ENCODE measurements around the gene TSPAN3. TPM values are rescaled to one million over a fixed set of nuclear protein-coding genes. Genes with fewer than 3 reads are reported as not detected.

The TSPAN3 gene
- total RNA-seq, 4 donors from 2014 or later = 77.3 to 114 (median 87.0) TPM

DNA sequence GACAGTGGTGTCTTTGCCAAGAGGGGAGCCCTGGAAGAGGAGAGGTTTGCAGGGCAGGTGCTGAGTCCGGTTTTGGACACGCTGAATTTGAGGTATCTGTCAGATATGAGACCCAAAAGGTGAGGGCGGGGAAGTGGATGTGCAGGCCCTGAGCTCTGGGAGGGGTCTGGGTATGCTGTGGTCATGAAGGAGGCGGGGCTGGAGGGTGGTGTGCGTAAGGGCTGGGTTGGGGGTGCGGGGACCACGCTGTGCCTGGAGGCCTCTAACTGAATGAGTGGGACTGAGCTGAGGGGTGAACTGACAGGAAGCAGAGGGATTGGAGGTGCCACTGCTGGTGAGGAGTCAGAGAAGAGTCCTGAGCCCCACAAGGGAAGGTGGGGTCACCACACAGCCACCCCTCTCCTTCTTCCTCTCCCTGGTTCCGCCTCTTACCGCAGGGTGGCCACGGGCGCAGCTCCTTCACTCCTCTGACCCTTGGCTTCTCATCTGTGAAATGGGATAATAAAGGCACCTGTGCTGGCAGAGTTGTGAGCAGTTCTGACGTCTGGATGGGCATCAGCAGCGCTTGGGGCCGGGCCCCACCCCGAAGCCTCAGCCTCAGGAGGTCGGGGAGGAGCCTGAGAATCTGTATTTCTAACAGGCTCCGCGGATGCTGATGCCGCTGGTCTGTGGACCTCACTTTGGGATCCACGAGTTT is 47.2 kb downstream of the TSPAN3 start:
- no peak overlapping the region for H3K4me3 ChIP-seq
- intact Hi-C loops (cut with DNase I) = loop anchor here (5.0 kb wide), 1 partner anchor 519 kb away; no protein-coding TSS in a partner anchor
- H3K27me3 ChIP-seq = peaks cover 0 to 6% (median 0%) of the 10 kb centered on the region in 4 donors
- no peaks in the 10 kb centered on the region for H3K9me3 ChIP-seq
- TF ChIP-seq POLR2A (IDR thresholded peaks at IDR 0.05) (no peak), CTCF (IDR thresholded peaks at IDR 0.05) (no peak)
- peaks cover 0 to 15% (median 0%) of the 10 kb centered on the region in 3 donors for H3K4me1 ChIP-seq
- no peak overlapping the region for H3K27ac ChIP-seq
- no peak for DNase-seq
- 52 to 69% methylated on average over 16 to 19 of the region's 20 CpGs for WGBS, 2 donors
- H3K36me3 ChIP-seq = no peaks in the 10 kb centered on the region

DNA sequence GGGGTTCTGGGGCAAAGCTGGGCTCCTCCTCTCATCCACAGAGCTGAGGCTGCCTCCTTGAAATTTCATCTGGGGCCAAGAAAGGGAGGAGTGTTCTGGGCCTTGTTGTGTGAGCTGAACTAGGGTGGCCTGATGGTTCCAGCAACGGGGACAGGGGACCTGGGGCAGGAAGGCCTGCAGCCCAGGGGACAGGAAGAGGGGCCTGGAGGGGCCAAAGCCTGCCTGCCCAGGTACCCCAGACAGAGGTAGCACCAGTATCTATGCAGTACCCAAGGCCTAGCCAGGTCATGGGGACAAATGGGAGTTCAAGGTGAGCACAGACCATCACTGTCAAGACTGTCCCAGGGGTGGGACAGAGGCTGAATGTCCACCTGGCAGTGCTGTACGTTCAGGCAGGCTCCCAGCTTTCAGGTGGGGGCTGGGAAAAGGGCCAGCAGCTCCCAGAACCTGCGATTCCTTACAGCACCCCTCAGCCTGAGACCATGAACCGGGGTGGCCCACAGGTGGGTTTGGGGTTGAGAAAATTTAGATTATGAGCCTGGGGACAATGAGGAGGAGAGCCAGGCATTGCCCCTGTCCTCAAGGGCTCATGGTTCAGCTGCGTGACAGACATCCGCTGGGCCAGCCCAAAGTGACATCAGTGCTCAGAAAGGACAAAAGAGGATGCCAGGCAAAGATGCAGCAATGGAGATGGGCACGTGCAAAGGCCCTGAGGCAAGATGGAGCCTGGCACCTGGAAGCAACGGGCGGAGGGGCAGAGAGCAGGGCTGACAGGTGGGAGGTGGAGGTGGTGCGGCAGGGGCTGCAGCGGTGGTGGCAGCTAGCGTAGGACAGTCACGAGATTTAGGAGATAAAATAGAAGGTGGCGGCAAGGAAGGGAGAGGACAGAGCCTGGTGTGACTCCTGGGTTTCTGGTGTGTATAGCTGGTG is 48.0 kb downstream of the TSPAN3 start:
- Histone ChIP-seq H3K27me3 (peaks cover 0 to 4% (median 0%) of the 10 kb centered on the region in 4 donors), H3K36me3 (no peaks in the 10 kb centered on the region), H3K4me1 (peaks cover 0 to 7% (median 0%) of the 10 kb centered on the region in 3 donors), H3K27ac (peak overlapping the region in 1 of 4 donors; percentile 31), H3K4me3 (no peak overlapping the region), H3K9me3 (no peaks in the 10 kb centered on the region)
- intact Hi-C loops (cut with DNase I) = loop anchor here (5.0 kb wide), 1 partner anchor 519 kb away; no protein-coding TSS in a partner anchor
- TF ChIP-seq POLR2A (IDR thresholded peaks at IDR 0.05) = no peak
- WGBS, 2 donors = 85 to 89% methylated on average over 10 to 14 of the region's 14 CpGs
- DNase-seq = no peak

DNA sequence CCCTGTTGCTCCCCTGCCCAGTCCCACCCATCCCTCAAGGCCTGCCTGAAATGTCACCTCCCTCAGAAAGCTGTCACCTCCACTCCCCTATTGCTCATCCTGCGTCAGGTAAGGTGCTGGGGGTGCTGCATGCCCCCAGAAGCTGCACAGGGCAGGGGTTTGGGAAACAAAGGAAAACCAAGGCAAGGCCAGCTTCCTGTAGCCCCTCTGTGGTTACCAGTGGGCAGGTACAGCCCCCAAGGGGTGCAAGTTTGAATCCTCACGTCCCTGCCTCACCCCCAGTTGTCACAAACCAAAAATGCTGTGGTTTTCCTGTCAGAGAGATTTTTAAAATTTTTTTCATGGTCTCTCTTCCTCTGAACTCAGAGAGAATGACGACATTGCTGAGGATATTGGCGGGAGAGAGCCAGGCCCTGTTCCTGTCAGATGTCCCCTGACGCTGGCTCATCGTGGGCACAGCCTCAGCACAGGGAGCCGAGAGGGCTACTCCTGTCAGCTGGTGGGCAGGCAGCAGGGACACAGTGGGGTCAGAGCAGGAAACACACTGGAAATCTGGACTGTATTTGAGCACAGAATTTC is 49.0 kb downstream of the TSPAN3 start:
- H3K27ac ChIP-seq = peak overlapping the region in 2 of 4 donors; percentile 31 to 33
- no peak overlapping the region for H3K4me3 ChIP-seq
- TF ChIP-seq CTCF (IDR thresholded peaks at IDR 0.05) (no peak), POLR2A (IDR thresholded peaks at IDR 0.05) (no peak)
- DNase-seq = no peak
- no peaks in the 10 kb centered on the region for H3K9me3 ChIP-seq
- WGBS, 2 donors = 29 to 57% methylated on average over 3 to 4 of the region's 7 CpGs
- H3K27me3 ChIP-seq = no peaks in the 10 kb centered on the region
- no peaks in the 10 kb centered on the region for H3K36me3 ChIP-seq
- H3K4me1 ChIP-seq = peaks cover 0 to 7% (median 0%) of the 10 kb centered on the region in 3 donors
- intact Hi-C loops (cut with DNase I) = loop anchor here (5.0 kb wide), 1 partner anchor 520 kb away; no protein-coding TSS in a partner anchor

DNA sequence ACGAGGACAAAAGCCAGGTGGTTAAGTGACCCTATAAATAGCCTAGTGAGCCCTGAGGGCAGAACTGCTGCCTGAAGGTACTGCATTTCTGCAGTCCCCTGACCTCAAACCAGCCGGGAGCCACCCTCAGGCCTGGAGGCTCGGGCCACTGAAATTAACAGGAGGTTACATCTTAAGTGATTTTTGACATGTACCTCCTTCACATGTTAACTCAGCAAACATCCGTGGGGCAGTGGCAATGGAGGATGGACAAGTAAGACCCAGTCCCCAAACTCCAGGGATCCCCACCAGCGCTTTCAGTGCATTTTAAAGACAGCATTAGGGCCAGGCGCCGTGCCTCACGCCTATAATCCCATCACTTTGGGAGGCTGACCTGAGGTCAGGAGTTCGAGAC is 49.8 kb downstream of the TSPAN3 start:
- H3K27ac ChIP-seq = no peak overlapping the region
- no peaks in the 10 kb centered on the region for H3K27me3 ChIP-seq
- no peaks in the 10 kb centered on the region for H3K9me3 ChIP-seq
- intact Hi-C loops (cut with DNase I) = loop anchor here (5.0 kb wide), 1 partner anchor 521 kb away; no protein-coding TSS in a partner anchor
- WGBS, 2 donors = 67 to 83% methylated on average over 1 to 6 of the region's 9 CpGs
- H3K4me3 ChIP-seq = no peak overlapping the region
- H3K4me1 ChIP-seq = peaks cover 0 to 9% (median 0%) of the 10 kb centered on the region in 3 donors
- H3K36me3 ChIP-seq = no peaks in the 10 kb centered on the region
- TF ChIP-seq POLR2A (IDR thresholded peaks at IDR 0.05) (no peak), CTCF (IDR thresholded peaks at IDR 0.05) (no peak)
- DNase-seq = no peak

DNA sequence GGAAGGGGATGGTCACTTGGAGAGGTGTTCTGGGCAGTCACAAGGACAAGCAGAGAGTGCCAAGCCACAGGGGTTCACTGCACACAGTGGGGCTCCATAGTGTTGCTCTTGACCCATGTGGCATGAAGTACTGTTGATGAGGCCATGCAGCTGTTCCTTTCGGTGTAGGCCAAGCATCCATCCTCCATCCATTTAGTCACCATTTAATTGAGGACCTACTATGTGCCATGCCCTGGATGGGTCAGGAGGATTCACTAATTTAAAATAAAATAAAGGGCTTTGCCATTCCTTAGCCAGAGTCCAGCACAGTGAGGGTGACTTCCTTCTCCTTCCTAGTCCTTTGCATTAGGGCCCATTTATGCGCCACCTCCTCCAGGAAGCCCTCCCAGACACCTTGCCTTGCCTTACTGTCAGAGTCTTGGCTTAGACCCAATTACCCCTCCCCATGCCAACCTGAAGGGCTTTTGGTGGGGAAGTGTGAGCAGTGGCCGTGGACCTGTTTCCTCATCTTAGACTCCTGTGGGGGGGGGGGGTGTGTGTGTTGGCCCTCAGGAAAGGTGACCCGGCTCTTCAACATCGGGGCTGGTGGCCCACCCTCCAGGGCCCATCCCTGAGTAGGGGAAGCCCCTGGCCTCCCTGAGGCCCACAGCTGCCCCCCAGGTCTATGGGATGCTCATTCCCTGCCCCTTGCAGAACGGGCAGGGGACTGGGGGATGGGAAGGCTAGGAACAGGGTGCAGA is 50.4 kb downstream of the TSPAN3 start:
- no peak for DNase-seq
- intact Hi-C loops (cut with DNase I) = loop anchor here (5.0 kb wide), 1 partner anchor 522 kb away; no protein-coding TSS in a partner anchor
- H3K36me3 ChIP-seq = no peaks in the 10 kb centered on the region
- TF ChIP-seq POLR2A (IDR thresholded peaks at IDR 0.05) (no peak), CTCF (IDR thresholded peaks at IDR 0.05) (no peak)
- H3K9me3 ChIP-seq = no peaks in the 10 kb centered on the region
- WGBS, 2 donors = 100% methylated on average over 2 of the region's 6 CpGs; no CpG with 5 or more reads in 1 of the 2 donors
- H3K27ac ChIP-seq = no peak overlapping the region
- peaks cover 0 to 15% (median 0%) of the 10 kb centered on the region in 3 donors for H3K4me1 ChIP-seq
- no peak overlapping the region for H3K4me3 ChIP-seq
- H3K27me3 ChIP-seq = no peaks in the 10 kb centered on the region
